RCC 7860 (cell line): ENCODE measurements around the gene MAP3K13.
A peak's percentile ranks its signal among the peaks of the same experiment; 100 is the strongest.
"Not testable (repeated sequence)": the region's sequence is repeated elsewhere in the genome, so short reads cannot be mapped to it uniquely, and the experiment has no call there.

Source experiments
- DNase-seq: peaks from one replicate; pipeline ENCODE4 v3.0.0-alpha.2; 2015; ENCODE audit warnings: low spot score
- FAIRE-seq: peaks from 2 replicates; lab custom pipeline; 2012; peaks lifted over from hg19 to GRCh38; lab: Jason Lieb, UNC

The MAP3K13 gene

DNA sequence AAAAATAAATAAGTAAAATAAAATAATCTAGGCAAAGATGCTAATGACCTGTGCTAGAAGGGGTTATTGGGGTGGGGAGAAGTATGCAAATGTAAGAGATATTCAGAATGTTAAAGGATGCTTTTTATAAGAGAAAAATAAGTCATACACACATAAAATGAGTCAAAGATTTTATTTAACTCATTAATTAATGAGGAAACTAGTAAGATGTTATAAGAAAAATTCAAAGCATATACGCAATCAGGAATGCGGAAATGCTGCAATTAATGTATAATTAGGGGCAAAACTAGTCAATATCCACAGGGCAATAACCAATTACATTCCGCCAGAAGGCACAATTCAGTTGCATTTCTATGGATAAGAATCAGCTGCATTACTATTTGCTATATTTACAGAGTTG, 30.1 kb downstream of the MAP3K13 start:
- no peak for FAIRE-seq
- no peak for DNase-seq

DNA sequence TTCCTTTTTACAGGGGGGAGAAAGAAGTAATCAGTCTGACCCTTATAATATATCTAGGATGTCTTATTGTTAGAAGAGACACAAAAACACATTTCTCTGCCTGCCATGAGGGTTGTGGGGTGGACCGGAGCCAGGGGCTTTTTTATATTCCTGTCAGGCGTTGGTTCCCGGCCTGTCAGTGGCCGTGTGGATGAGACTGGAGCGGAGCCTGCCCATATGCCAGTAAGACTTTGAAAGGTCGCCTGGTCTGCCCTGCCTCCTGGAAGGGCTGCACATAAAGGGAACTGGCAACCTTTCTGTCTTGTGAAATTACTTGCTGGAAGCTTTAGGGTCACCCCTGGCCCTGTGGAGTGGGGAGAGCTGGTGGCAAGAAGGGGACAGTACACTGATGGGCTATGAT, 34.7 kb downstream of the MAP3K13 start:
- FAIRE-seq: no peak
- no peak for DNase-seq

DNA sequence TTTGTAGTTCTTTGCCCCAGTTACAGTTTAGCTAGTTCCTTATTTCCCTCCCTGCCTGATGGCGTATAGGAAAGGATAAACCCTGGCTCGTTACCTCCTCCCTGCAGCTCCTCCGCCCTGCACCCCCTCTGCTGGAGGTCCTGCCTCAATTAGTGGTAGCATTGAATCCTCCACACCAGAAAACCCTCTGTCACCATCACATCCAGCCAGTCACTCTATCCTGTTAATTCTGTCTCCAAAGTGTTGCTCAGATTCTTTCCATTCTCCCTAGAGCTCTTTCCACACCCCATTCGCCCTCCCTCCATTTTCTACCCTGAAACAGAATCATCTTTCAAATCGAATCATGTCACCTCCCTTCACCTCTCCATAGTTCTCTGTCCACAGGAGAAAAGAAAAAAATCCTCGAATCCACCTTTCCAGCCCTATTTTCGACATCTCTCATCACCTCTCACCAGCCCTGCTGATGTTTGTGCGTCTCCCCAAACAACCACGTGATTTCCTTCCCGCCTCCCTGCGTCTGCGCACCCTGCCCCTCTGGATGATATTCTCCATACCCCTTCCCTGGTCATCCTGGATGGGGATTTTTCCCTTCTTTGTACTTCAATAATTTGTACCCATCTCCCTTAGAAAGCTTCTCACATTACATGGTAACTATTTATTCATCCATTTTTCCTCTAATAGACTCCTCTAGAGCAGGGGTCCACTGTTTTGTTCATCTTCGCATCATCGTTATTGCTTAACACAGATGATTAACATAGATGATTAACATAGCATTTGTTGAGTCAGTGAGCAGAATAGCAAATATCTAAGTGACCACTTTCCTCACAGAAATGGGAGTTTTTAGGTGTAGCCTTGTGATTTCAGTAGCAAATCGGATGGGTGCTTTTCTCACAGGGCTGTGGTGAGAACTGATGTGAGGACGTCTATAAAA, 37.1 kb downstream of the MAP3K13 start:
- DNase-seq (no peak), FAIRE-seq (no peak)

DNA sequence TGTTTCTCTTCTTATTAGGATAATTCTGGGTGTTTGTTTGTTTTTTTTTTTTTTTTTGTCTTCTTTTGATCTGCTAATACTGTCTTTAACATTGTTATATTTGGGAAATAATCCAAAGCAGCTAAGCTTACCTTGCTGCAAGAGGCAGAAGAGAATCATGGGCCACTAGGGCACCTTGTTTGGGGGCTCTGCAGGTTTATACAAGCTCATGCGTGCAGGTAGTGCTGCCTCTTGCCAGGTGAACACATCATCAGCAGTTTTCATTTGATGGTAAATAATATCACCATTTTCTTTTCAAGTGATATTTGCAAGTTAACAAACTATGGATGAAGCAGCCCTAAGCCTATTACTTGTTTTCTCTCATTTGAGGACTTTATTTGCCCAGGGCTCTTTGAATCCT, 37.9 kb downstream of the MAP3K13 start:
- FAIRE-seq: no peak

DNA sequence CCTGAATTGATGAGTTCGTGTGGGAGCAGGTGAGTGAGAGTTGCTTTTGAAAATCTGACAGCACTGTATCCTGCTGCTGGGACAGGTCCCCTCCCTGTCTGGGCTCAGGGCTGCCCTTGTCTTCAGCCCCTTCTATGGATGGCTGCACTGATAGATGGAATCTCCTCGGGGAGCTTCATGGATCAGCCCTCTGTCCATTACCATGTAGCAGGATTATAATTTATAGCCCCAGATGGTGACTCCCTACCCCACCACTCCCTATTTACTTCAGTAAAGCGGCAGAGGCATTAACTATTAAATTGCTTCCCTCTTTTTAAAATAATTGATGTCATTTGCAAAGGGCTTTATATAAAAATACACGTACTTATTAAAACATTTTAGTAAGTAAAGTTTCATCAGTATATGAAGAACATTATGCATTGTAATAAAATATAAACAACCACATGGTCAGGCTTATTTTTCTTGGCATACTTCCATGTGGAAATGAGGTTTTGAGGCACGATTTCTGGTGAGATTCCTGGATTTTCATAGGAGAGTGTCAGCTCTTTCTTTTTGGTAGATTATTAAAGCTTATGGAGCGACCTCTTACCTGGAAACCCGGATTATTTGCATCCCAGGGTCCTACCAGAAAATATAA, 38.5 kb downstream of the MAP3K13 start:
- DNase-seq (no peak), FAIRE-seq (no peak)

More for the DNA sequence above, 37.9 kb downstream of the MAP3K13 start:
- no peak for DNase-seq

DNA sequence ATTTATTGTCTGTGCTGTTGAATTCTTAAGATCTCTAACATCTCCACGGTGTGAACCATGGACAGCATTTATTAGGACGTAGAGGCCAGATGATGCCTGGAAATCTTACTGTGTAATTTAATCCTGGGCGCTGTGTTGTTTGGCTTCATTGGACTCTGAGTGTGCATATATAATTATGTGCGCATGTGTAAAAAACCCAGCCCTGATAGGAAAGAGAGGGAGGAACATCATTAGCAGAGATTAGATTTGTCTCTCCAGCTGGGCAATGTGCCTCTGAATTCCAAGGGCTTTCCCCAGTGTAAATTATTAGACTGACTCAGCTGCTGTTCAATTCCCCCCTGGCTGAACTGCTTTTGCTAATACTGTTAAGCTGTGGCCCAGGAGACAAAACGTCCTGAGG, 39.6 kb downstream of the MAP3K13 start:
- DNase-seq: no peak

DNA sequence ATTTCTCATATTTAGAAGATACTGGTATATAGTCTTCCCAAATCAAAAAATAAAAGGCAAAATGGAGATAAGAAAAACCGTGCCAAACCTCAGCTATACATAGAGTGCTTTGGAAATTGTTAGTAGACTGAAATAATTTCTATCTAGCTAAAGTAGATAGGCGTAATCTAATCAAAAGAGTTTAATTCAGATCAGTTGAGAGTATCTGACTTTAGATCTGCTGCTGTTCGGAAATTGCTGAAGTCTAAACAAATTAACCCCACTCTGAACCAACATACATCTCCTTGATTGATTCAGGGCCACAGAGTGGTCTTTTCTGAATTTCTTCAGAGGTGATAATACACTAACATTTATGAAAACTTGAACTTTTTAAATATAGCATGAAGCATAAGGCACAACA, 40.1 kb downstream of the MAP3K13 start:
- DNase-seq: no peak
- FAIRE-seq: no peak

More for the DNA sequence above, 39.6 kb downstream of the MAP3K13 start:
- FAIRE-seq: no peak

DNA sequence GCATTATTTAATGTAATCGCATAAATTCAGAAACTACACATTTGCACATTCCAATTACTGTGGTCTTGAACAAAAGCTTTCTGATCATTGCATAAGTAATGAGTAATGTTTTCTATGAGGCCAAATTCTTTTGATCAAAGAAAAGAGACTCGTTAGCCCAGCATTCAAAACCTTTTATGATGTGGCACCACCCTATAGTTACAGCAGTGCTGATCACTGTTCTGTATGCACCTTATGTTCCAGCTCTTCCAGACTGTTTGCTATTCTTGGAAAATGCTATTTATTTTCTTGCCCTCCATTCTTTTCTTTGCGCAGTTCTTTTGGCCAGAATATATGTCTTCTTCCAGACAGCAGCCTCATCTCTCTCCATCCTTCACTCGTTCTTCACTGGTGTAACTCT, 42.3 kb downstream of the MAP3K13 start:
- no peak for DNase-seq
- no peak for FAIRE-seq

DNA sequence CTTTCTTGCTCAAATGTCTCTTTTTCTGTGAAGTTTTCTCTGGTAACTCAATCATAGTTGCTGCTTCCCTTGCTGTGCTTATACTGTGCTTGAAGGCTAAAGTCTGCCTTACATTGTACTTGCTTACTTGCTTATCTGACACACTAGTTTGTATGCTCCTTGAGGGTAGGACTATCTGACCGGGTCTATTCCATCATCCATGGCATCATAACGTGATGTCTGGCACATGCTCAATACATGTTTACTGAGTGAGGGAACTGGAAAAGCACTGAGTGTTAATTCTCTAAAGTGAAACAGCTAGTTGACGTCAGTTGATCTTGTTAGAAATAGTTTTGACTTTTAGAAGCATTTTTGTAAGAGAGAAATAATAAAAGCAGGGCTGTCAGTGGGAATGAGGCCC, 42.7 kb downstream of the MAP3K13 start:
- DNase-seq (no peak), FAIRE-seq (no peak)

DNA sequence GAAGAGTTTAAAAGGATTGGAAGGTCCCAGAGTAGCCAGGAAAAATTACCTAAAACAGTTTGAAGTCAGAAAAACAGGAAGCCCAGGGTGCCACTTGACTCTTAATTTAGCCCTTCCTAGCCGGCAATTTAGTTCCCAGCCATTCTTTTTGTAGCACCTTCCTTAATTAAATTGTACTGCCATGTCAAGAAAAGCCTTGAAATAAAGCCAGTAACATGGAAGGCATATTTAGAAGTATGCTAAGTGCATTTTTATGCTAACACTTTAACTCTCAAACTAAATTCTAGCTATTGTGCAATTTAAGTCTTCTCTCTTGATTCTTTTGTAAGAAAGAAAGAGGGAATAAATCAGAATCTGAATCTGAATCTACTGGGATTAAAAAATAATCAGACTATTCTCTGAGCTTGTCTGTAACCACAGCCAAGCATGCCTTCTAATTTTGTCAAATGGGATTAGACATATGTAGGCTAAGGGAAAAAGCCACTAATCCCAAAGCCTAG, 43.2 kb downstream of the MAP3K13 start:
- no peak for DNase-seq
- no peak for FAIRE-seq

DNA sequence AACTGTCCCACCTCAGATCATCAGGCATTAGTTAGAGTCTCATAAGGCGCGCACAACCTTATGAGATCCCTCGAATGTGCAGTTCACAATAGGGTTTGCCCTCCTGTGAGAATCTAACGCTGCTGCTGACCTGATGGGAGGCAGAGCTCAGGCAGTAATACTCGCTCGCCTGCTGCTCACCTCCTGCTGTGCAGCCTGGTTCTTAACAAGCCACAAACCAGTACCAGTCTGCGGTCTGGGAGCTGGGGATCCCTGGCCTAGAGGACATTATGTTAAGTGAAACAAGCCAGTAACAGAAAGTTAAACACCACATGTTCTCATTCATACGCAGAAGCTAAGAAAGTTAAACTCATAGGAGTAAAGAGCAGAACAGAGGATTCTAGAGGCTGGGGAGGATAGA, 47.0 kb downstream of the MAP3K13 start:
- no peak for DNase-seq
- no peak for FAIRE-seq

DNA sequence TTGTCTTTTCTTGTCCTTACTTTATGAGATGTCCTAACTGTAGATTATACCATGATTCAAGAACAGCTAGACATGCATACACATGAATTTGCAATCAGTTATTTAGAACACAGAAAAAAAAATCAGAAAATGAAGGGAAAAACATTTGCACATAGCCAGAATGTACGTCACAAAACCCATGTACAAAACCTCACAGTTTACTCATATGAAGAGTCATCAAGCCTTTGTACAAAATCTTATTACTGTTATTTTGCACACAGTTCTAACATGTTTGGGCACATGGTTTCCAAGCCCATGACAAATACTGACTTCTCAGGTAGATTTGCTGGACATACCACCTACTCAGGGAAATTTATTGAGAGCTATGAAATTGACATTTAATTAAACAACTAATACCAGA, 48.2 kb downstream of the MAP3K13 start:
- FAIRE-seq: no peak

DNA sequence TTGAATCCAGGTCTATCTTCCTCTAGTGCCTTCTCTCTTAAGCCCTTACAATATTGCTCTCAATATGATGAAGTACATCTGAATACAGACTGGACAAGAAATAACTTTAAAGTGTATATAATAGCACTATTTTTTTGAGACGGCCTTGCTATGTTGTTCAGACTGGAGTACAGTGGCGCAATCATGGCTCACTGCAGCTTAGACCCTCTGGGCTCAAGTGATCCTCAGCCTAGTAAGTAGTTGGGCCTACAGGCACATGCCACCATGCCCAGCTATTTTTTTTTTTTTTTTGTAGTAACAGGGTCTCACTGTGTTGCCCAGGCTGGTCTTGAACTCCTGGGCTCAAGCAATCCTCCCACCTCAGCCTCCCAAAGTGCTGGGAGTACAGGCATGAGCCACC, 53.6 kb downstream of the MAP3K13 start:
- FAIRE-seq (no peak), DNase-seq (no peak)

More for the DNA sequence above, 48.2 kb downstream of the MAP3K13 start:
- DNase-seq: no peak

DNA sequence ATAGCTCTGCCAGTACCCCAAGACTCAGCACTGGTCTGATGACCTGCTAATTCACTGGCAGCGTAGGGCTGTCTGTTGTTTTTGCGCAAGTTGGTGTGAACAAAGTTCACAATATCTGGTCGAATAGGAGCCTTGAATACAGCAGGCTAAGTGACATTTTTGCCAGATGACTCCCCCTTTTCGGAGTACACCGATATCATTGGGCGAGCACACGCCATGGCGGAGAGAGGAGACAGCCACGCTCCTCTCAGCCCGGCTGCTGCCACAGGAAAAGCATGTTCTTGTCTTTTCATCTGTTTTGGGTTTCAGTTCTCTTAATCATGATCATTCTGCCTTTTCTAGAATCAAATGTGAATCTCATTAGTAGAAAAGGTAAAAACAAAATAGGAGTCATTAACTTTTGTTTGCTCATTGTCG, 55.6 kb downstream of the MAP3K13 start:
- not testable (repeated sequence) for DNase-seq, FAIRE-seq

DNA sequence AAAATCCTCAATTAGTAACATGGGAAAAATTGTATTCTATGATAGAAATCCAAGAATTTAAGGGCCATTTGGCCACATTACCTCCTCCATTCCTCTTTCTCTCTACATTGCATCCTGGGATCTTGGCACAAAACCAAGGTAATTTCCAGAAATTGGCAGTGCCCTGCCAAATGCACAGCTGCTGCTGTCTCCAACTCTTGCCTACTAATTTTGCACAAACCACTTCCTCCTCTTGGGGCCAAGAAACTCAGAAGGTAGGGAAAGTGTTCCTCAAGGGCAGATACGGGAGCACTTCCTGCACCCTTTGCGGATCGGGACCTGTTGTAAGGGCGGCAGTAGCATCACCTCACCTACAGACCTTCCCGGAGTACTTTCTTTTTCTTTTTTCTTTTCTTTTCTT, 57.8 kb downstream of the MAP3K13 start:
- FAIRE-seq (no peak), DNase-seq (no peak)

DNA sequence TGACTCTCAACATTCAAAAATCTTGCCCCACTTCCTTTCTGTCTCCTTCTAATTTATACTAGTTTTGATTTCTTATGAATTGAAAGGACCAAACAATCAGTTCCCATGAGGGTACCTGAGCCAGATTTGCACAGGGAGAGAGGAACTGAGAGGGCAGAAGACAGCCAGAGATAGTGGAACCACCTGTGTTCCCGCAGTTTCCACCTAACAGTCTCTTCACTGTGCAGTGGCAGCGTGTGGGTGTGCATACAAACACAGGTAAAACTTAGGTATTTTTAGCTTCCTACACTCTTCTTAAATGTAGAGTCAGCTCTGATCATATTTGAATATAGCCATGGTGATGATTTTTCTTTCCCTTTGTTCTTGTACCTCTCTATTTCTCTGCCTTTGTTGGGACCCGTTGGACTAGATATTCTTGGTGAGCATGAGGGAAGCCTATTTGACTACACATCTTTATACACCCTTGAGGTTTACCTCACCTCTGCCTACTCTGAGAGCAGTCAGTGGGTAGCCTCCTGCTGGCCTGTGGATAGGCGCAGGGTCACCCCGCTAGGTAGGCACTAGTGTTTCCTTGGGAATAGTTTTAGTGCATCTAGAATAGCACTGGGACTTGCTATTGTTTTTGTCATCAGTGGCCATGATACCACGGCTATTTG, 58.8 kb downstream of the MAP3K13 start:
- DNase-seq (no peak), FAIRE-seq (no peak)

DNA sequence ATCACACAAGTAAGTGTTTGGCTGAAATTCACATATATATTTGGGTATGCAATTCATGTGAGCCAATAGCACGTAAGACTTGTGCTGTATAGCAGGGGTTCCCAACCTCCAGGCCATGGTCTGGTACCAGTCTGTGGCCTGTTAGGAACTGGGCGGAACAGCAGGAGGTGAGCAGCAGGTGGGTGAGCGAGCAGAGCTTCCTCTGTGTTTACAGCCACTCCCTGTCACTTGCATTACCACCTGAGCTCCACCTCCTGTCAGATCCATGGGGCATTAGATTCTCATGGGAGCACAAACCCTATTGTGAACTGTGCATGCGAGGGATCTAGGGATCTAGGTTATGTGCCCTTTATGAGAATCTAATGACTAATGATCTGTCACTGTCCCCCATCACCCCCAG, 59.7 kb downstream of the MAP3K13 start:
- FAIRE-seq (no peak), DNase-seq (no peak)

DNA sequence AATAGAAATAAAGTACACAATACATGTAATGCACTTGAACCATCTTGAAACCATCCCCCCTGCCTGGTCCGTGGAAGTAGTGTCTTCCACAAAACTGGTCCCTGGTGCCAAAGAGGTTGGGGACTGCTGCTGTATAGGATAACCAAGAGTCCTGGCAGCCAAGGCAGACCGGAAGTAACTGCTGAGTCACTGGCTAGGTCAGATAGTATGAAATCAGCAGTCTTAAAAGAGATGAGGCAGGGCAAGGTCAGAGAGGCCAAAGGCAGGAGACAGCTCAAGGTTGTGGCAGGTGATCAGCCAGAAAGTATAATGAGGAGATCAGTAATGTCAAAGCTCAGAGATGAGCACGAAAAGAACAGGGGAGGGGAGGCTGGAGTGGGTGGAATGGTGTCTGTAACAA, 60.2 kb downstream of the MAP3K13 start:
- DNase-seq: peak; percentile 56
- no peak for FAIRE-seq

DNA sequence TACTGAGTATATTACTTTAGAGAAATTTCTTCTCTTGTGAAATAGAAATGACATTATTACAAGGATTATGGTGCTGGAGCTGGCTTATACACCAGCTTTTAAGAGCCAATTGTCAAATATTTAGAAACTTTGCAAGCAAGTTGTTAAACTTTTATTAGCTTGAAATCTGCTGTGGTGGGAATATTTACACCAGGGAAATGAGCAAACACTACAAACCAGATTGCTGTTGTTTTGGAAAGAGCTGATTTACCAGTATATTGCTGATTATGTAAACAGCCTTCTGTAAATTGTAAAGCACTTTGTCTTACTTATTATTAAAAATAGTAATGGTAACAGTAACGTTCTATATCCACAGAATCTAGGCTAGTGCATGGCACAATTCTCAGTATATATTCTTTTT, 61.5 kb downstream of the MAP3K13 start:
- FAIRE-seq (no peak), DNase-seq (no peak)

DNA sequence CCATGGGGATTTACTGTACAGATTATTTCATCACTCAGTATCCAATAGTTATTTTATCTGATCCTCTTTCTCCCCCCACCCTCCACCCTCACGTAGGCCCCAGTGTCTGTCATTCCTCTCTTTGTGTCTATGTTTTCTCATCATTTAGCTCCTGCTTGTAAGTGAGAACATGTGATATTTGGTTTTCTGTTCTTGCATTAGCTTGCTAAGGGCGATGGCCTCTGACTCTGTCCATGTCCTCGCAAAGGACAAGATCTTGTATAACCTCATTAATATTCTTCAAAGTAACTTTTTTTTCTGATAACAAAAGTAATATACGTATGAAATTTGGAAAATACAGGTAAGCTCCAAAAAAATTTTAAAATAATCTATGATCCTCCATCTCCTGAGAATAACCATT, 67.4 kb downstream of the MAP3K13 start:
- DNase-seq (no peak), FAIRE-seq (no peak)

DNA sequence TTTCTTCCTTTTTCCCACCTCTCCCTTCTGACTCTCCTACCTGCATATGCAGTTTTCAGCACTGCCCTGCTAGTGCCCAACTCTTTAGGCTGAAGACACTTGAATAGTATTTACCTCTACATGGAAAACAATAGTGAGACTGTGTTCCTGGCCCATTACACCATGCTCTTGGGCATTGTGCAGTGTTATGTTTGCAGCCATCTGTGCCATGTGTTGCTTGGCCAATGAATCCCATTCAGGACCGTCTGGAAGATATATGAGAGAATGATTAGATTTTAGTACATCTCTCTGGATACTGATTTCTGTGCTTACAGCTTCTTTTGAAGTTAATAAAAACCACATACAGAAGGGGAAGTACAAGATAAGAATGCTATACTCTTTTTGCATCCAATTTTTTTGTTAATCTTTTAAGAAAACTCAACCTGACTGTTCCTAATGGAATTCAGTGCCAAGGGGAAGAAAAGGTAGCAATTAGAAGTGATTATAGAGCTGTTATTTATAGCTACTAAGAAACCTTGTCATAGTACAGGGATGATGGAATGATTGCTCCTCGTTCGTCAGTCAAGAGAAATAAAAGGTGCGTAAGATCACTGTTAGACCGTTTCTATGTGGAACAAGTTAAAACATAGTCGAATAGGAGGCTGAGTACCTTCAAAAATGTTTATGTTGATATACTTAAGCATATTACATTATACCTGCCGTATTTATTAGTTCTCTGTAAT, 77.0 kb downstream of the MAP3K13 start:
- no peak for DNase-seq
- no peak for FAIRE-seq
